Middle frontal gyrus (tissue), 1 donor: ENCODE results near the gene PPFIBP1.
"Not testable (repeated sequence)": the region's sequence is repeated elsewhere in the genome, so short reads cannot be mapped to it uniquely, and the experiment has no call there.

ENCODE experiments used
- DNase-seq: peaks from one replicate; pipeline ENCODE4 v3.0.0-alpha.2; 2015; ENCODE audit warnings: low spot score; ENCODE audit errors: extremely low spot score

Gene PPFIBP1

GRCh38 chr12:27588776-27589175 is 64.8 kb downstream of the PPFIBP1 start:
- DNase-seq, result no peak

DNA sequence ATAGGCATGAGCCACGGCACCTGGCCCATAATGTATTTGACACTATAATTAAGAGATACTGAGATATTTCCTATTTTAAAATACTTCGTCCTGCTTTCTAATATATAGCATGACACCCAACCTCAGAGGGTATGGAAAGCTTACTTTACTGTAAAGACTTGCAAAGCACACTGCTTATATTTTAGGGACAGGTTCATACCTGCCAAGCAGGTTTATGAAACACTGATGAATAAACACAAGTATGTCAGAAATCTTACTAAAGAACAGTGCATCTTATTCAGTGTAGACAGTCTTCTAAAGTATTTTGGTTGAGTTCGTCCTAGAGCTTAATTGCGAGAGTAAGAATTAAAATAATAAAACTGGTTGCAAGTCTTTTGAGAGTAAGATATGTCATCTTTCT is 65.4 kb downstream of the PPFIBP1 start:
- DNase-seq, result no peak

DNA sequence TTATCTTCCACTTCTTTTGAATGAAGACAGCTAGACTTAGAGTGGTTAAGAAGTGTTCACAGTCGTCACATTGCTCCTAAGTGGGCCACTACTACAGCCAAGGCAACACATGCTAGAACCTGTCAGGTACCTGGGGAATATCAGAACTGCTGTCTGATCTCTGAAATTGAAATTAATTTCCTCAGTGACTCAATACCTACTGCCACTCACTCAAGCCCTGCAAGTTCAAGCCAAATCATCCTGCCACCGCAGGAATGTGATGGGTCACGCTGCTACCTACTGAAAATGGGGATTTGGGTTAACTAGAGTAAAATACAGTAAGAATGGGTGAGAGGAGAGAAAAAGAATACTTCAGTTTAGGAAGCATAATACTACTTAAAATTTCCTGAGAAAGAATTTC is 67.7 kb downstream of the PPFIBP1 start:
- DNase-seq, result not testable (repeated sequence)

- peak; percentile 31 for DNase-seq
These were observed 68.5 kb downstream of the PPFIBP1 start for GRCh38 chr12:27592548-27592947.

DNA sequence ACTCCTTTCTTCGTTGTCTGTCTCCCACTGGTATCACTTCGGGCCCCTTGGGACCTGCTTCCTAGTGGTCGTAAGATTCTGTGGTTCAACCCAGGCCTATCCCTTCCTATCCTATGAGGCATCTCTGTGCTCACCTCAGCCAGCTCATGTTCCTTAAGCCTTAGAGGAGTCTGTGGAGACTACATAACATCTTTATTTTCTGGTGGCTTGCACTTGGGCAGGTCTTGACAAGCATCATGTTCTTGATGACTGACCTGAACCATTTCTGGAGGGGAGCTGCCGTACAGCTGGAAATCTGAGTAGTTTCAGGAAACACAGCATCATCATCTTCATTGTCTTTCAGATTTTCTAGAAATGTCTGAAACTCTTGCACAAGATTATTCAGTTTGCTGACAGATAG is 69.3 kb downstream of the PPFIBP1 start:
- DNase-seq, result no peak

- peak; percentile 88 for DNase-seq
These were observed 71.2 kb downstream of the PPFIBP1 start for GRCh38 chr12:27595231-27595642.

DNA sequence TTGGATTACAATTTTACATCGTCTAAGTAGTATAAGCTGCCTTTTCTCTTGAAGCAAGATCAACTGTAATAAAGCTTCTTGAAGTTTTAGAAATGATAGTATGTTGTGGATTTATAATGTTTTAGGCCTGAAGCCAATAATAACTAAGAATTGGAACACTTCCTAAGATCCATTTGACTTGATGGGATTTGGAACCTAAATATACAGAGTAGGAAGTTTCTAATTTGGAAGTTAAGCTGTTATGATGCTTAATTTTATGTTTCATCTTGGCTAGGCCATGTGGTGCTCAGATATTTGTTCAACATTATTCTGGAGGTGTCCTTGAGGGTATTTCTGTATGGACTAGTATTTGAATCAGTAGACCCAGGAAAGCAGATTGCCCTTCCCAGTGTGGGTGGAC is 74.9 kb downstream of the PPFIBP1 start:
- not testable (repeated sequence) for DNase-seq

GRCh38 chr12:27601056-27601828 is 77.2 kb downstream of the PPFIBP1 start:
- DNase-seq, result not testable (repeated sequence)

GRCh38 chr12:27602516-27602915 is 78.5 kb downstream of the PPFIBP1 start:
- DNase-seq, result no peak

- no peak for DNase-seq
These were observed 80.4 kb downstream of the PPFIBP1 start for GRCh38 chr12:27604431-27604830.

DNA sequence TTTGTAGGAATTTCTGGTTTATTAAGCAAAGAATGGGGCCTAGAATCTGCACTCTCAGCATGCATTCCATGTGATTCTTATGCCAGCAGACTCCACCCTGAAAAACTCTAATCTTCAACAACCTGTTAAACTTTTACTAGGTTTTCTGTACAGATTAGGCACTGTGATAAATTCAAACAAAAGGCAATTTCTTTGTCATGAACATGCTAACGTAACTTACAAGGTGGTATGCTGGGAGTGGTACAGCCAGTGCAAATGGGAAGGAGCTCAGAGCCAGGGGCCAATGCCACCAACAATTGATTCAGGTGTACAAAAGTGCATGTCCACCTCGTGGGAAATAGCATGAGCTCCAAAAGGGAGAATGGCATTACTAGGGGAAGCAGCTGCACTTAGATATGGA is 83.0 kb downstream of the PPFIBP1 start:
- DNase-seq, result no peak

DNA sequence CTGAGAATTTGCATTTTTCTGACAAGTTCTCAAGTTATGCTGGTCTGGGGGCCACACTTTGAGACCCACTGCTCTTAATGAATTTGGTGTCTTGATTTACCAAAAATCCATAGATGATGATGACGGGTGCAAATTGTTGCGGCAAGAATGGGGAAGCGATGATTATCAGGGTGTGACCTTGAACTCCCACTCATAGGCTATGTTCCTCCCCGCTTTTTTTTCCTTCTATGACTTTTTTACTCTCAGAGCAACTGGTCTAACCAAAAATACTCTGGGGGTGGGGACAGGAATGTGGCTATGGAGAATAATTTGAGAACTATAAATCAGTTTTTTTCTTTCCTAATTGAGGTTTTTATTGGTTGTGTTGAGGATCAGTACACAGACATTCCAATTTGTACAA is 83.6 kb downstream of the PPFIBP1 start:
- DNase-seq, result no peak

GRCh38 chr12:27608890-27609289 is 84.9 kb downstream of the PPFIBP1 start:
- no peak for DNase-seq

- no peak for DNase-seq
These were observed 86.4 kb downstream of the PPFIBP1 start for GRCh38 chr12:27610374-27610773.

DNA sequence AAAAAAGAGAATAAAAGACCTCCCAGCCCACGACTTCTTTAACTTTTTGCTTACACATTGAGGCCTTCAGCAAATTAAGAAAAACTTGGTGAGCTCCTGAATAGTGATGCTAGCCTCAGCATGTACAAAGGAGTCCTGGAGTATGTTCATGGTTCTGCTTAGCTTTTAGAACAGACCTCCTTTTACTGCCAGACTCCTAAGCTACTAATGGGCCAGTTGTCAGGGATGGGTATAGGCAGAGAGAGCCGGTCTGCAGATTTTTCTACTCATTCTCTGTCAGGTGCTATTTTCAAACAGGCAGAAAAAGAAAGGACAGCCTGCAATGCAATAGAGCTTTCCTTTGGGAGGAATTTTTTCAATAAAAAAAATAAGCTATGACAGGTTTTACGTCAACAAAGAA is 90.4 kb downstream of the PPFIBP1 start:
- DNase-seq, result no peak

DNA sequence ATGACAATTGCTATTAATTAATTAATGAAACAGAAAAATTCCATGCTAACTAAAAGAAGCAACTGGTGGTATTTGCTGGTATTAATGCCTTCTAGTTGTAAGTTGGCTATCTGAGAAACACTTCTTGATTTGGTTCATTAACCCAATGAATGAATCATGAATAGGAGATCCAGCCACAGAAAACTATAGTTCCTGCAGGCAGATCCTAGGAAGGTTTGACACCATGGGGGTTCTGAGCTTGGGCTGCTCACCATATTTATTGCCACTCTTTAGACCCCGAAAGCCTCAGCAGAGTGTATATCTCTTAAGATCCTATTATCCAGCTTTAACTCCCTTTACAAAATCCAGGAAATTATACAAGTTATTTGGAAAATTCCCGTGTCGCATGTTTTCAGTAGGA is 90.9 kb downstream of the PPFIBP1 start:
- DNase-seq, result no peak

DNA sequence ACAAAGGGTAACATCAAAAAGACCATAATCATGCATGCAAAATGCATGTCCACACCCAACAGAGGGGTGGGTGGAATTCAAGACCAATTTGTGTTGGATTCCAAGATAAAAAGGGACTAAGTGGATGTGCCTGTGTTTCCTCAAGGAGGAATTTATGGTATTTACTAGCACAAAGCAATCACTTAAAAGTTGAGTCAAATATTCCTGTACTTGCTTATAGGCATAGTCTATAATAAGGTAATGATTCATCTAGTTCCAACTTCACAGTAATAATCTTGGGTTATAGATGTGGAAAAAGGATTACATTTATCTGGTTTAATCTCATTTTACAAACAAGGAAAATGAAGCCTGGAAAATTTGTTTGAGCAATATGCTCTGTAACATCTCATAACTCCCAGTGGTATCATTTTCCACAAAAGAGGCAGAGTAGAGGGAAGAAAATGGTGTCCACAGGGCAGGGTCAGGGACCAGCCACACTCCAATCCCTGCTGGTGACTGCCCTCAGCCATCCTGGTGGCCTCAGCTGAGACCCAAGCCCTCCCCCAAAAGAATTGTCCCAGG is 91.4 kb downstream of the PPFIBP1 start:
- no peak for DNase-seq

DNA sequence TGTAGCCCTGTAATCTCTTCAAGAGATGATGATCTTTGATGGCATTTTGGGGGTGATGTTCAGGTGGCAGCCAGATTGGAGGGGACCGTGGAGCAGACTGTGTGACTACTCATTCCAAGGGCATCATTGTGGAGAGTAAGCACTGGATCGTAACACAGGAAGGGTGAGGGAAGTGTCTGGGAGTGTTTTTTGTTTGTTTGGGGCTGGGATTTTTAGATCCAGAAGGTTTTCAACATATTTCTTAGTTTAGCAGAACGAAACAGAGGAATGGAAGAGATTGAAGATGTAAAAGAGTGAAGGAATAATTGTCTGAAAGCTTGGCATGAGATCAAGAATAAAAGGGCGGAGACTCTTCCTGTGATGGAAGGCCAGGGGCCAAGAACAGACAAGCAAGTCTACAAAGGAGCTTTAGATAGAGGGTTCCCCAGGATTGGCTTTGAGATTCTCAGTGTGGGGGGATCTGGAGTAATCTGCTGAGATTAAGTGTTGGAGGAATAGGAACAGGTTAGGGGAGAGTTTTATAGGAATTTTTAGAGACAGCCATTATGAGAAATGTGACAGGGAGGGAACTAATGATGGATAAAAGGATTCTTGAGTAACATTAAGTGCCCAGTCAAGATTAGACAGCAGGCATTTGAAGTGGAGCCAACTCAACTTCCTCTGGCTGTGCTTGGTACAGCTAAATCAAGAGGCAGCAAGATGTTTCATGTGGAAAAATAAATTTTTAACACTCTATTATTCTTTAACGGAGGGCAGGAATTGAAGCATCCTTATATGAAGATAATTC is 92.5 kb downstream of the PPFIBP1 start:
- no peak for DNase-seq

- DNase-seq, result no peak
These were observed 94.8 kb downstream of the PPFIBP1 start for GRCh38 chr12:27618836-27619235.

GRCh38 chr12:27619308-27619707 is 95.3 kb downstream of the PPFIBP1 start:
- DNase-seq, result peak; percentile 18

DNA sequence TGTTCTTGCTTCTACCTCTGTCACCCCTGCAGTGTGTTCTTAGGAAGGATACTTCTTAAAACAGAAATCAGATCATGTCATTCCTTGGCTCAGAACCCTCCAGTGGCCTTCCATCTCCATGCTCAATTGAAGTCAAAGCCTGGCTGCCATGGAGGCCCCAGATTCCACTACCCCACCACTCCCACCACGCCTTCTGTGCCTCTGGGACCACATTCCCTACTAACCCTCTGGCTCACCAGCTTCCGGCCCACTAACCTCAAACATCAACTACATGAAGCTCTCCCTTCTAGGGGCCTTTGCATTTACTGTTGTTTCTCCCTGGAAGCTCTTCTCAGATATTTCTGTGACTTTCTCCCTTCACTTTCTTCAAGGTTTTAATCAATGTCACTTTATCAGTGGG is 96.1 kb downstream of the PPFIBP1 start:
- DNase-seq, result no peak

DNA sequence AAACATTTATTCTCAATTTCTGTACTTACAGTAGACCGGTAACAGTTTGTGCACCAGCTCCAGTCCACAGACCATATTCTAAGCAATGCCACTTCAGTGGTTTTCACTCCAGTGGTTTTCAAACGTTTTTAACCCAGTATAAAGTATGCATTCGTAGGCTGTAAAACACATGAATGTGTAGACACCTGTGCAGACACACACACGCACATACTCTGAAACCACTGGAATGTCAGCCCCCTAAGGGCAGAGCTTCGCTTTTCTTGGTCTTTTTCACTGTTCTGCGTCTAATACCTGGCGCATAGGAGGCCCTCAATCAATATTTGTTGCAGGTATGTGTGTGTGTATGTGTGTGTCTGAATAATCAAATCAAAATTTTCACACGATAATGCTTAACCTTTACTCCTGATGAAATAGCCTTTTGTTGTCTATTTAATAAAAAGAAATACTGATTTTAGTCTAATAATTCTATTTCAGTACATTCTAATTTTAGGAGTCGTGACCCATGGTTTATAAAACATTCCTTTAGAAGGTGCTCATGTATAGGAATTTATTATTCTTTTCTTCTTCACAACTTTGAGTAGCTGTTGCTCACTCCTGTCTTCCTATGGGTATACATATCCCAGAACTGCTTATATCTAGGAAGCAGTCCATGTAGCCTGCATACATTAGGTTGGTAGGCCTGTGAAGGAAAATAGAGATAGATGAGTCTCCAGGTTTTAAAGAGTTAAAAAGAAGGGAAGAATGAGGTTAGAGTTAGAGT is 98.6 kb downstream of the PPFIBP1 start:
- DNase-seq, result no peak
